Heart left ventricle (tissue), 13 donors: ENCODE measurements around the gene DIABLO.

Experiments
- CTCF ChIP-seq, 12 donors: fragments of 200-600 bp; sonication (generic) in 4 of 12; IDR thresholded peaks; one replicate each; pipeline versions ENCODE4 v1.5.0 to v1.8.0; 2018 to 2022; ENCODE audit warnings: antibody characterized with exemption in 12 of 12, mild to moderate bottlenecking in 5 of 12
- POLR2A ChIP-seq, 2 donors: fragments of 450-650 bp; IDR thresholded peaks; one replicate each; pipeline ENCODE4 v1.6.1; 2017; ENCODE audit warnings: antibody characterized with exemption in 2 of 2, mild to moderate bottlenecking in 2 of 2, moderate library complexity in 2 of 2
- donor health status: ischemic (EF 13 %, LVEDD 7.1; RV severe dilation, severe dysfunction).
- donor health status: DM: no; HTN: yes; CAD: no.
- donor health status: DM: no; HTN: no; CAD: no.
- donor health status: ischemic (EF 25% LVEDD 6.9; RV normal size, moderate dysfunction).
- donor health status: ischemic (EF 25% LVEDD 5.7; RV mildly dilated, moderate dysfunction).
- donor health status: ischemic (EF 35%, LVEDD 5.7; RV mildly dilated, moderate dysfunction).
- donor health status: nonischemic (EF 11% LVEDD 7.7; RV severe dilation, severe dysfunction).
- donor health status: DM: yes; HTN: yes; CAD: no.
- donor health status: PGD.
- donor health status: ischemic (EF 29% LVEDD 5.4; RV normal size, mild dysfunction).
- donor health status: nonischemic (EF 23%, LVEDD 6.1; RV moderate dilation, normal function).

- TF ChIP-seq CTCF (IDR thresholded peaks at IDR 0.05) (no peak), POLR2A (IDR thresholded peaks at IDR 0.05) (no peak)
Observed at GRCh38 chr12:122161682-122162081, 64.2 kb downstream of the DIABLO start.
